DMS114 treated with DMSO at 0.1 percent for 48 hours (cell line): ENCODE results near the gene RAPSN.

Experiments used
- DNase-seq: peaks from one replicate; lab custom pipeline; 2025; ENCODE audit not compliant: unreplicated experiment; lab: John Stamatoyannopoulos, UW

The RAPSN gene

DNA sequence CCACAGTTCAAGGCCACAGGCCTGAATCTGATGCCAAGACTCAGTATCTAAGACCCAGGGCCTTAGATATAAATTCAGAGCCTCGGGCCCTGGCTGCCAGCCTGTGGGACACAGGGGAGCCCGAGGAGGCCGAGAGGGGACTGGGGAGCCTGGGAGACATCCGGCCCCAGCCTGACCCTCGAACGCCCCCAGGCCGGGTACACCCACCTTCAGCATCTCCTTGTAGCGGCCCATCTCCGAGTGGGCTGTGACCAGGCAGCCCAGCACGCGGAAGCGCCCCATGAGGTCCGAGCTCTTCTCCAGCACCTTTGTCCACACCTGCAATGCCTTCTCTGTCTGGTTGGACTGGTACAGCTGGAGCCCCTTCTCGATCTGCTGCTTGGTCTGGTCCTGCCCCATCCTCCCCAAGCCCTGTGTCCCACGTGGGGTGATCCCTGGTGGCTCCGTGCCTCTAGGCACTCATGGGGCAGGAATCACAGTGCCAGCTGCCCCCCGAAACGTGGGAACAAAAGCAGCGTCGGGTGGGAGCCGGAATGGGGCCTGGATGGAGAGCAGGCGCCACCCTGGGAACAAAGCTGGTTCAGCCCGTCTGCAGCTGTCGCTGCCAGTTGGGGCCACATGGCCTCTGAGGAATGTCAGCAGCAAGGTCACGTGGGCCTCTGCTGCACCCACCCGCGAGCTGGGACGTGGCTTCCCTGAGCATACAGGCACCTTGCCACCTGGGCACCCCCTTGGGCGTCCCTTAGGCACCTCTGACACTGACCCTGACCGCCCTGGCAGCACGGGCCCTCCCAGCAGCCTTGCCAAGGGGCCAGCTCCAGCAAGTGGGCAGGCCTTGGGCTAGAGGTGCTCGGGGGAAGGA is at the start of gene RAPSN:
TSS of gene RAPSN (minus strand) at position 571 of the 862 bp plus-strand sequence. CDS start at position 399, 172 bp downstream.
- DNase-seq: no peak

DNA sequence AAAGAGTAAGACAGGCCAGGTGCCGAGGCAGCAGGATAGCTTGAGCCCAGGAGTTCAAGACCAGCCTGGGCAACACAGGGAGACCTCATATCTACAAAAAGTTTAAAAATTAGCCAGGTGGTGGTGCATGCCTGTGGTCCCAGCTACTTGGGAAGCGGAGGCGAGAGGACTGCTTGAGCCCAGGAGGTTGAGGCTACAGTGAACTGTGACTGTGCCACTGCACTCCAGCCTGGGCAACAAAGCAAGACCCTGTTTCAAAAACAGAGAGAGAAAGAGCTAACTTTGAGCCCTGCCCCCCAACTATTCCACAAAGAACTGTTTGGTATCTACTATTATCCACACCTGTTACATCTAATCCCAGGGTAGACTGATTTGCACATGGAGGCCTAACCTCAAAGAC is 49.2 kb upstream of the RAPSN start:
- DNase-seq: no peak

DNA sequence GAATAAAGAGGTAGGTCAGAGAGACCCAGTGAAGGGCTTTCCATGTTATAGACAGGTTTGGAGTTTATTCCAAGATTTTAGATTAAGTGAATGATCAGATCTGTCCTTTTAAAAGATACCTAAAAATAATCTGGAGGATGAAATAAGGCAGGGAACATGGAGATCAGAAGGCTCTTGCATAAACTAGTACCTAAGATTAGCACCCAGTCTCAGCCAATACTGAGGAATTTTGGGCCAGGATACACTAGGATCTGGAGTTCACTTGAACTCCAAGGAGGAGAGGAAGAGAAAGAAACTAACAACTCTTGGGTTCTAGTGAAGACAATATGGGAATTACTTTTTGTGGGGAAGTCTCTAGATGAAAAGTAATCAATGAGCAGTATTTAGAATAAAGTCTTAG is 47.9 kb upstream of the RAPSN start:
- no peak for DNase-seq

DNA sequence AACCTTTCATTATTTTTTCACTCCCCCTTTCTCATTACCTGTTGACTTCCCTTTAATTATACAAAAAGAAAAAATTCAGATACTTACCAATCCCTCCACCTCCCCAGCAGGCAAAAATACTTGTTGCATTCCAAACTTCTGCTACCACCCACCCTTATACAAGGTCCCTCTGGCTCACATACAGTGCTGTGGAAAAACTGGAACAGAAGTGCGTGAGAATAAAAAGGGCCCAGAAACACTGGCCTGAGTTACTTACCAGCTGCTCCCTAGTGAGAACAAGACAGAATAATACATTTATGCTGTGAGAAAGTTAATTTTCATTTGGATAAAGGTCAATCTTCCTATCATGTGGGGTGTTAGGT is 46.9 kb upstream of the RAPSN start:
- DNase-seq: no peak

DNA sequence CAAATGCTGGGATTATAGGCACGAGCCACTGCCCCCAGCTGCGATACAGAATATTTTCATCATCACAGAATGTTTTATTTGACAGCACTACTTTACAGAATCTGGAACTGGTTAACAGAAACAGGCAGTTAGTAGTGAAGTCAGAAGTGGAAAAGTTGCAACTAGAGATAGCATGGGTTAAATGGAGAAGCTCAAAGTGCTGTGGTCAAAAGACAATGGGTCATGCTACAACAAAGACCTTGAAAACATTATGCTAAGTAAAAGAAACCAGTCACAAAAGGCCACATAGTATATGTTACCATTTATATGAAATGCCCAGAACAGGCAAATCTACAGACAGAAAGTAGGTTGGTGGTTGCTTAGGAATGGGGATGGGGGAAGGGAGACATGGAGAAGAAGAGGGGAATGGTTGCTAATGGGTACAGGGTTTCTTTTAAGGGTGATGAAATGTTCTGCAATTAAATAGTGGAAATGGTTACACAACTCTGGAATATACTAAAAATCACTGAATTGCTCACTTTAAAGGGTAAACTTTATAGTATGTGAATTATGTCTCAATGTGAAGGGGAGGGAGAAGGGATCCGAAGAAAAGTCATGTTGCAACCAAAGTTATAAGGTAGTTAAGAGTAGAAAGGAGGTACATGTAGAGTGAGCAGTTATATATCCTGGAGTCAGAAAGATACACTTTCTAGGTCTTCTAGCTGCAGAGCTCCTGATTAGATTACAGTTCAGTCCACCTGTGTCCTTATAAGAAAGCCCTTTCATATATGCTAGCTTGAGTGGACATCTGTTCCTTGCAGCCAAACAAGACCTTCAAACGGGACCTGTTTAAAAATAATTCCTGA is 46.3 kb upstream of the RAPSN start:
- no peak for DNase-seq

DNA sequence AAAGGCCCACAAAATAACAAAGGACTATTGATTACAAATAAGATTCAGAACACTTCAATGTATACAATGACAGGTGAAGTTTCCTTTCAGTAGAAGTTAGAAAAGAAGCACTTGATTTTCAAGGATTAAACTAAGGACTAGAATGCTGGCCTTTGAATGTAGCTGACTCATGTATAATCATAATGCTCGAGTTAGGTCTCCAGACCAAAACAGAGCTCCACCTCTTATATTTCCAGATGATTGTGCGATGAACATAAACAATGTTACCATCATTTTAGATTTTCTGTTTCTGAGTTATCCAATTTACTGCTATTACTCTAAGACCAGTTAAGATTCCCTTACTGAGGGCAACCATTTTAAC is 40.4 kb upstream of the RAPSN start:
- DNase-seq: no peak

DNA sequence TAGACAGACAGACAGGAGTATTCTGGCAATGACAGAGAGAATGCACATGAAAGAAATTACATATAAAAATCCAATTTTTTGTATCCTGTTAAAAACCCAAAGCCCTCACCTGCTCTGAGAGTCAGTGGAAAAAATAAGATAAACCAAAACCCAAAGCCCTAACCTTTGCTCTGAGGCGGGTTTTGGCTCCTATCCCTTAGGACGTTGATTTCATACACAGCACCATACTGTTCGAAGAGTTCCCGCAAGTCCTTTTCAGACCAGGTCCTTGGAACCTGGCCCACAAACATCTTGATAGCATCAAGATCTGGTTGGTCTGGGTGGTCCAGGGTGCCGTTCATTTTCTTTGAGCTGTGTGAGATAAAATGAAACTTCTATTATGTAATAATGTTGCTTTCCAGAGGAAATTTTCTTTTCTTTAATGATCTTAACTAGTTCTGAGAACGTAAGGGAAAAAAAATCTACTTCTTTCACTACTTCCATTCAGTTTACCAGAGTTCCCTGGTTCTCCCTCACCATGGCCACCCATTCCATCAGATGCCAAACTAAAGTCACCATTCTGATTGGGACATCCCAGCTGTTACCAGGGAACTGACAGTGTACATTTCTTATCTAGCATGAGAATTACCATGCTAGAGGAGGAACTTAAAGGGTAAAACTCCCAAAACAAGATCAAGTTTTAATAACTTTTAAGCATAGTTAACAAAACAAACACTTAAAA is 39.9 kb upstream of the RAPSN start:
- no peak for DNase-seq

DNA sequence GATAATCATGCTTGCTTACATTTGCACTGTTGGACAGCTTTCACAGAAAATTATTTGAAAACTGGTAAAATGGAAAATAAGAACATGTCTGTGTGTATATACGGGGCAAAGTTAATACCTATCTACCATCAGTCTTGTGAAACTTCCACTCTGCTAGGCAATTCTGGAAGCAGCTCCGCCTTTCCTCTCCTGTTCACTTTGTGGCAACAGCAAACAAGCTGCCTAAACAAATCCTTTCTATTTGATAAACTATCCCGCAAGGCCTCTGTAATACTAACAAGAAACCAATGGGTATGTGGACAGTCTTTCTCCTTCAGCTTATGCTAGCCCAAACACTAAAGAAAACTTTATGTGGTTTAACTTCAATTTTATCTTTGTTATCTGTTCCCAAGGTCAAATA is 39.2 kb upstream of the RAPSN start:
- no peak for DNase-seq

DNA sequence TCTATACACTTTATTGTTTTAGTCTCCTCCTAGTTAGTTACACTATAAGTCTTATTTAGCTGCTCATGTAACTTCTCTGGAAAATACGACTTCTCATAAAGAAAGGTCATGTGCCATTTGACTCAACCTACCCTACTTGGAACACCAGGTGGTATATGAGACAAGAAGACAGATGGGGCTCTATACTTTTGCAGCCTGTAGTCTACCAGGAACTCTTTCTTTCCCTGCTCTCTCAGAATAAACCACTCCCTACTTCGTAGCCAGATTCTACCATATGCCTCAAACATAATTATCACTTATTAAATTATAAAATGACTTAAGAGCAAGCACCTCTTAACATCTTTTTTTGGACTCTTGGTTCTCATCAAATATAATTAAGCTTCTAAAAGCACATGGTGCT is 38.5 kb upstream of the RAPSN start:
- DNase-seq: no peak

DNA sequence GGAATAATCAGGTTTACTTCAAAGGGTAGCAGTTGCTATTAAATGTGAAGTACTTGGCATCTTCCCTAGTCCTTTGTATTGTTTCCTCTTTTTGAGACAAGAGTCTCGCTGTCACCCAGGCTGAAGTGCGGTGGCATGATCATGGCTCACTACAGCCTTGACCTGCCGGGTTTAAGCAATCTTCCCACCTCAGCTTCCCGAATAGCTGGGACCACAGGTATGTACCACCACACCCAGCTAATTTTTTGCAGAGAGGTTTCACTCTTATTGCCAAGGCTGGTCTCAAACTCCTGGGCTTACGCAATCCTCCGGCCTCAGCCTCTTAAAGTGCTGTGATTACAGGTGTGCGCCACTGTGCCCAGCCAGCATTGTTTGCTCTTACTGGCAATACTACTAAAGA is 36.2 kb upstream of the RAPSN start:
- no peak for DNase-seq

DNA sequence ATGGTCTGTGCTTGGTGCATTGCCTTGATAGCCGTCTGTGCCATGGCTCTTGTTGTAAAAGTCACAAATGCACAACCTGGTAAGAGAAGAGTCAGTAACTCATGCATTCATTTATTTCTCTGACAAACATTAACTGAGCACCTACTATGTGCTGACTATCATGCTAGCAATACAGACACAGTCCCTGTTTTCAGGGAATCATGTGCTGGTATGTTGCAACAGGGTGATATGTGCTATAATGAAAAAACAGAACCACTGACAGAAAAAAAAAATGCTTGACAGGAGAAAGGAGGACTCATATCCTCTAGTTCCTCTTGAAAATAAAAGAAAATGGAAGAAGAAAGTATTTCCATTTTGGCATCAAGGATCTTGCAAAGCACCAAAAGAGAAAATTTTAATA is 34.5 kb upstream of the RAPSN start:
- DNase-seq: no peak

DNA sequence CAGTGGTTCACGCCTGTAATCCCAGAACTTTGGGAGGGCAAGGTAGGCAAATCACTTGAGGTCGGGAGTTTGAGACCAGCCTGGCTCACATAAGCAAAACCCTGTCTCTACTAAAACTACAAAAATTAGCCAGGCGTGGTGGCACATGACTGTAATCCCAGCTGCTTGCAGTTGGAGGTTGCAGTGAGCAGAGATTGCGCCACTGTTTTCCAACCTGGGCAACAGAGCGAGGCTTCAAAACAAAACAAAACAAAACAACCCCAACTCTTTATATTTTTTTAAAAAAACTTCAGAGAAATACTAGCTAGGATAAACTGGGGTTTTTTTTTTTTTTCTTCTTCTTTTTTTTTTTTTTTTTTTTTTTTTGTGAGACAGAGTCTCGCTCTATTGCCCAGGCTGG is 31.8 kb upstream of the RAPSN start:
- DNase-seq: no peak

DNA sequence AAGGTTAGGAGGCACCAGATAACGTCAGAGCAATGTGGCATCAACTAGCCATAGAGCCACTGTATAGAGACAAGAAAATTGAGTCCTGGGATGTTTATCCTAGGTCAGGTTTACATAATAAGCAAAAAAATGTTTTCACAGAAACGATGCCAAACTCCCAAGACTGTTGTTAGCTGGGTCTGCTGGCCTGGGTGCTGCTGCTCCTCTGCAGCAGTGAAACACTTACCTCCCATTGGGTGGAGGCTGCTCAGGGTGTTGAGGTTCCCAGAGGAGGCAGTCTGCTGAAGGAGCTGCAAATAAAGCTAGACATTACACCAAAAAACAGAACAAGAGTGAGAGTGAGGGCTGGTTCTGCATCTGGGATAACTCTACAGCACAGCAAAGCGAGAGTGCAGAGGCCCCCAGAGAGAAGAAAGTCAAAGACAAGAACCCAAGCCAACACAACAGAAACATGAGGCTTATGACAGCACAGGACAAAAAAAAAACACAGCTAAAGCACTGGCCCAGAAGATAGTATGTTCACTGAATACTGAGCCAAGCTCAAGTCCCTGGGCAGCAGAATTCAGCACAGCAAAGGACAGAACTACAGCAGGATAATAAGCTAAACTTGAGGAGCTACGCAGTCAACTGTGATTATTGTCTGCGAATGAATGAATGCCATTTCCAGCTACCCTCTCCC is 29.9 kb upstream of the RAPSN start:
- no peak for DNase-seq

DNA sequence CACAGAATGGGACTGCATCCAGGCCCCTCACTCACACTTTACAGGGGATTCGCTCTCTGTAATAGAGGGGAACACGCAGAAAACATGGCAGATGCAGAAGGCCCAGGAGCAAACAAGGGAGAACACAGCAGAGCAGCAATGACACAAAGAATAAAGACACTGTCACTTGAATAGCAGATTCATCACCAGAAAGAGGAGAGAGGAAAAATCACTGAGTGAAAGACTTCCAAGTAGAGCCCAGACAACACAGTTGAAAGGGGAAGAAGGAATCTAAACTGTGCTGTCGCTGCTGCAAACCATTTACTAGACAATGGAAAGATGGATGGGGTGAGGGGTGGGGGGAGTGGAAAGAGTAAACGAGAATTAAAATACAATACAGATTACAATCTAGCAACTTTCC is 28.8 kb upstream of the RAPSN start:
- no peak for DNase-seq

DNA sequence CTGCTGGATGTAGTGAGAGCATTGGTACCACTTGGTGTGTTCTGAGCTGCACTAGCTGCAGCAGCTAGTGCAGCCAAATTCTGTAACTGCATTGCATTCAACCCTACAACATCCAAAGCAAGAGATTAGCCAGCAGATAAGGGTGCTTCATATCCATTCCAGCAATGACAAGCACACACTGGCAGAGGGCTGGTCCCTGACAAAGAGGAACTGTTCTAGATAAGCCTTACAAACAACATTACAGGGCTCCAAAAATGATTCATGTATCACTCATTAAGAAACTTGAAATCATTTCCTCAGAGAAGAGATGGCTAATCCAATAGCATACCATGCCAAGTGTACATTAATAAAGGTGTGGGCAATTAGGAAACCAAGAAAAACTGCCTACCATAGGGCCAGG is 28.4 kb upstream of the RAPSN start:
- DNase-seq: no peak

DNA sequence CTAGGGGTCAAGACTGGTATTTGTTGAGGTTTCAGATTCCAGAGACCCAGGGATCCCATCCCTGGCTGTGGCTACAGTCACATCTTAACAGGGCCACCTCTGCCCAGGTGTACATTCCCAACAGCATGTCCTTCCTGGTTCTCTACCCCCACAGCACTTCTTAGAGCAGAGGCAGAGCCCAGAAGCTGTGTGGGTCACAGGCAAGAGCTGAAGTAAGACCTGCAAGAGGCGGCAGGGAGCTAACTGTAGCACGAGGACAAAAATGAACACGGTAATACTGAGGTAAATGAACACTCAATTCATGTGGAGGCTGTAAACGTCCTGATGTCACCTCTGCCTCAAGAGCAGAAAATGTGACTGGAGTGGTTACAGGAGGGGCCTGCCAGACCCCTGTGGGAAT is 21.7 kb upstream of the RAPSN start:
- no peak for DNase-seq

DNA sequence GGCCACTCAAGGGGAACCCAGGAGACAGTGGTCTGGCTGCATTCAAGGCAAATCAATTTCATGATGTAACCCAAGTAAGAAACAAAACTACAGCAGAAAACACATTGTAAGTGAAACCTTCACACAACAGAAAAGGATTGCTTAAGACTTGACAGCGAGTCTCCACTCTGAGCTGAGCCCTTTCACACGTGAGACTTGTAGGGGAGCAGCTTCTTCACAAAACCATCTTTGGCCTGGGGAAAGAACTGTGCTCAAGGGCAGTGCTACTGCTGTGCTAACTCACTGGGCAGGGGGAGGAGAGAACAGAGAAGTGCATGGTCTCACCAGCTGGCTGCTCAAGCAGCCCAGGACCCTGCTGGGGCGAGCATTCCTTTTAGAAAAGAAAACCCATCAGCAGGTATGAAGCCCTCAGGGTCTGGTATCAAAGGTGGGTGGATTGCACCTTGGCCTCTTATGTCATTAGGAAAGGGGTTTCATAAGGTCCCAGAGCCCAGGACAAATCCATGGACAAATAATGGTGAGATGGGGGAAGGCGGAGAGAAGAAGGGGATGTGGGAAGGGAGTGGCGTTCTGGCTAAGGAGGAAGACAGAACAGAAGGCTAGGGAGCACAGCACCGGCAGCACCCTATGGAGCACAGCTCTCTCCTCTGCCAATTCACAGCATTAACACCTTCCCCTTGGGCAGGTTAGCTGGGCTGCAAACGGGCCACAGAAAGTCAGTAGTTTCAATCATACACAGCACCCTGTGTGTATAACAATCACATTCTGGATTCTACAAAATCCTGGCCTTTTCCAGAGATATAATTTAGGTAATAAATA is 20.6 kb upstream of the RAPSN start:
- DNase-seq: no peak

DNA sequence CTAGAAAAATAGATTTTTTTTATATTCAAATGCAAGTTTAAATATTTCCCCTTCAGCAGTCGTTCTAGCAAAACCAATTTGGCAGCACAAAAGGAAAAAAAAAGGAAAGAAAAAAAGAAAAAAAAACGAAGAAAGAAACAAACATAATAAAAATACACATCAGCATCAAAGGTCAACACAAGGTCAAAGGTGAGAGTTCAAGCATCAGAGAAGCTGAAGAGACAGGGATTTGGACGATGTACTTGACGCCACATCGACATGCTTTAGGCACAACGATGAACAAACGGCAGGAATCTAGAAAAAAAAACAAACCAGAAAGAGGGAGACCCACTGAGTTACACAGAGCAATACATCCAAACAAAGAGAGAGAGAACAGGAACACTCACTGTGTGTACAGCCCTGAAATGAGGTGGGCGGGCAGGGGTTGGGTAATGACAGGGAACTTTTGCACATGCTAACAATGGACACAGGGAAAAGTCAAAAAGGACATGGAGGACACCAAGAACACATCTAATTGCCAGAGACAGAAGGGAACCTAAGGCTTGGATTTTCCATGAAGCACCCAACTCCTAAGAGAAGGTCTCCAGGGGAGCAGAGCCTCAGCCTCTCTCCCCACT is 19.8 kb upstream of the RAPSN start:
- no peak for DNase-seq

DNA sequence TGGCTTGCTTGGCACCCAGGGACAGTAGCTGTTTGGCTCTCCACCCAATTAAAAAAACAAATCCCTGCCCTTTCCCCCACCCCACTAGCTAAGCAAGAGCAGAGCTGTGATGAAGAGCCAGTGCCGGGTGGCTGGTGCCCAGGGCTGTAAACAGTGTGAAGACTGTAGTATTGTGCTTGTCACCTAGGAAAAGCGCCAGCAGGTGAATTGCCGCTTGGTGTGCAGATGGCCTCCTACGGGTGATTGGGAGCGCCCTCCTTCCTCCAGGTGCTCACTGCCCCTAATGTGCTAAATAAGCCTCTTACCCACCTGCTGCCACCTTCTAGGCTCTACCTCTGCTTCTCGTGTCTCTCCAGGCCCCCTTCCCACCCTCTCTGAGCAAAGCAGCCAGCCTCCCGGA is 18.4 kb upstream of the RAPSN start:
- DNase-seq: no peak

DNA sequence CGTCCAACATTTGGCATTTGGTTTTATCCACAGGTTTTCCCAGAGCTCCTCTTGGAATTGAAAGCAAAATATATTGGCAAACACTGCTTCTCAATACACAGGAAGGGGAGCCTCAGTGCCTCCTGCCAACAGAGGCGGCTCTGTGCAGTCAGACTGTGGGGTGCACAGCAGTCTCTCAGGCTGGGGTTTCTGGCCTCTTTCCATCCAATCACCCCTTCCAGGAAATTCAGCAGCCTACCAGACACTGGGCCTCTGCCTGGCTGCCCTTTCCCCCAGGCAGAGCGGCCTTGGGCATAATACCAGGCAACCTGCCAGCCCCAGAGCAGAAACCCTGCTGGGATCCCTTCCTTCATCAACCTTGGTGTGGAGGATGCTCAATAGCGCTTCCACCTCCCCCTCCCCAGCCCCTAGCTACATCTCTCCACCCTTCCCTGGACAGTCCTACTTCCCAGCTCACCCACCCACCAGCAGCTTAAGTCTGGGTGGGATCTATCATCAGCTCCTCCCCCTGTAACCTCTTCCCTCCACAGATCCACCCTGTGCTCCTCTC is 17.8 kb upstream of the RAPSN start:
- no peak for DNase-seq
